GM18505 (cell line): Measurements from ENCODE around the gene BABAM2.

Experiments used
- ATAC-seq: cut with Tn5 transposase; IDR thresholded peaks from one replicate; pipeline ENCODE4 v1.9.1; 2021; ENCODE audit not compliant: unreplicated experiment
- POLR2A ChIP-seq: IDR thresholded peaks from 4 replicates; pipeline ENCODE4 v1.6.1; 2011; ENCODE audit warnings: borderline replicate concordance; ENCODE audit not compliant: insufficient read depth, insufficient read length; ENCODE audit errors: extremely low read depth

The BABAM2 gene

DNA sequence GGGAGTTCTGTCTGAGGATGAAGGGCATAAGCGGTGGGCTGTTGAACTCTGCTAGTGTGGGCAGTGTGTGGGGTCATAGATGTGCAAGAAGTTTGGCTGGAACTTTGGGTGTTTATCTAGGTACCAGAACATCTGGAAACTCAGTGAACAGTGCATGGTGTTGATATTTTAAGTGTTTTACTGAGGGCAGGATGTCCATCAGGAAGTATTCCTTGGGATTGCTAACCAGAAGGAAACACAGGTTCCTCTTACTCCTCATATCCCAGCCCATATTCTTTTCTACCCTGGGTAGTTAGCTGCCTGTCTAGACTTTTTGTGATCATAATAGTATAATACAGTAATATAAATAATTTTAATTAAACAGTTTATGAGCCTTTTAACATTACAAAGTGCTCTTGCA lies 15.5 kb downstream of the BABAM2 start:
- TF ChIP-seq POLR2A = no peak
- ATAC-seq = no peak

- no peak for TF ChIP-seq POLR2A
- ATAC-seq = no peak
Observed at GRCh38 chr2:27907547-27907946, 17.0 kb downstream of the BABAM2 start.

DNA sequence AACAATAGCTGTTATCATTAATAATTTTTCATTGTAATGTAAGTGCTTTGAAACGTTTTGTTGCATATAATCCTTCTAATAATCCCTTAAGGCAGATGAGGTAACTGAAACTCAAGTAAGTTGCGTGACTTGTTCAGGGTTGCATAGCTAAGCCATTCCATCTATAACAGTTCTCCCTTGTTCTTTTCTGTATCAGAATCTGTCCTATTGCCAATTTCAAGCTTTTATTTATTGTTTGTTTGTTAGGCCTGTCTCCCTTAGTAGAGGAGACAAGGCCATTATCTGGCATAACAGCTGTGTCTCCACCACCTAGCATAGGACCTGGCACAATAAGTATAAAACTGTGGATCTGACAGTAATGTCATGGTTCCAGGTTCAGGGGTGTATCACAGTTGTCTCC lies 19.4 kb downstream of the BABAM2 start:
- no peak for TF ChIP-seq POLR2A
- no peak for ATAC-seq

DNA sequence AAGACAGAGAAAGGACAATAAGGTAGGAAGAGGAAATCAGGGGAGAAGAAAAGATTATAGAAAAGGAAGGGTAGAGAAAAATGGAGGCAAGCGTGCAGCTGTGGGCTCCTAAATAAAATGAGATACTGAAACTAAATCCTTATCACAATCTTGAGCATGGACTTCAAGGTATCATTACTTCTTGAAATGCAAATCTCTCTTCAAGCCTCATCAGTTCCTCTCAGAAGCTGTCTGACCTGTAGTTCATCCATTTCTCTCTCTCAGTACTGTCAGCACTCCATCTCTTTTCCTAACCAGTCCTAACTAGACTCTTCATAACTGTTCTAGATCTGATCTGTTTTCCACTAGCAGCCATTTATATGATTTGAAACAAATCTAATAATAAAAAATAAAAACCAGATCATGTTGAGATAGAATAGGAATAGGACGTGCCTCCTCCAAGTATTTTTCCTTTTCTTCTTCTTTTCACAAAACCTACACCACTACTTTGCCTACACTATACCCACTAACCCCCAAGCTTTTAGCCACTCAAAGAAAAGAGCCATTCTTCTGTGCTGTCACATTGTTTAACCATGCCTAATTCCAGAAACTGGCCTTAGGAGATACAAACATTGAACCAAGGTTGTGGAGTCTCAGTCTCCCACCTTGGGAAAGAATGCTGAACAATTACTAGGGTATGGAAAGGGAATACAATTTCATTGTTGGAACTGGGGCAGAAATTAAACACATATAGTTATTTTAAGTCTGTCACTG lies 21.1 kb downstream of the BABAM2 start:
- TF ChIP-seq POLR2A = no peak
- no peak for ATAC-seq

DNA sequence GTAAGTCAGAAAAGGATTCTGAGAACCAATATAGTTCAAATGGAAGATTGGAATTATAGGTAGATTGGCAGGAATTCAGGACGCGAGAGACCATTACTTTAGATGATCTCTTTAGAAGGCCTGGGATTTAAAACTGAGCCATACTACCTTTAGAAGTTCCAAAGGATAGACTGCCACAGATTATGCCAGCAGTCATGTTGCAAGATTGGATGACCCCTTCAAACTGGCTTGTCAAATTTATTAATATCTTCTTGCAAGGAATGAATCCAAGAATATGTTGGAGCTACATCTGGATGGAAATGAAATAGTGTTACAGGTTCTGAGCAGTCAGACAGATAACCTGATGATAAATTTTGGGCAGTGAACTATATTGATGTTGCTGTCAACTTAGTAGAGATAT lies 22.0 kb downstream of the BABAM2 start:
- ATAC-seq = no peak
- TF ChIP-seq POLR2A = no peak

DNA sequence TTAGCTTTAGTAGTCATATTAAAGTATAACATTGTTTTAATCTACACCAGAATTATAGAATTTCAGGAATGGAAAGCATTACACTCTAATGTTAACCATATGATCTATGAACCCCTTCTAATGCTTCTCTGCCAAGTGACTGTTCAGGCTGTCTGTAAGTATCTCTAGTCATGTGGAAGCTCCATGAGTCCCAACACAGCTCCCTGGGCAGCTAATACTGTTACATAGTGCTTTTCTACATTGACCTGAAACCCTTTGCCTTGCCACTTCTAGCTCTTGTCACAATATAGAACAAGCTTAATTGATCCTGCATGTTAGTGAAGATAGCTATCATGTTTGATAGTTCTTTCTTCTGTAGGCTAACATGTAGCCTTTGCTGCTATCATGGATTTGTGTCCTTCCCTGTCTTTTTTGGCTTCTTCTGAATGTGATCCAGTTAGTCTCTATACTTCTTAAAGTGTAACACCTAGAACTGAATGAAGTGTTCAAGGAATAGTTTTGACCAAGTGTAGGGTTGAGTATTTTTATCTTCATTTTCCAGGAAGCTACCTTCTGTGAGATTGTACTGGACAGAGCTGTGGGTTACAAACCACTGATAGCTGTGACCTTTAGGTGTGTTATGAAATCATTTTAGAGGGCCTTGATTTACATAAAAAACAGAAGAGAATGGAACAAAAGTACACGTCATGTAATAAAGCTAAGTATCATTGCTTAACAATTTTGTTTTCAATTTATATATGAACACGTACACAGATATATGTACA lies 23.7 kb downstream of the BABAM2 start:
- no peak for ATAC-seq

DNA sequence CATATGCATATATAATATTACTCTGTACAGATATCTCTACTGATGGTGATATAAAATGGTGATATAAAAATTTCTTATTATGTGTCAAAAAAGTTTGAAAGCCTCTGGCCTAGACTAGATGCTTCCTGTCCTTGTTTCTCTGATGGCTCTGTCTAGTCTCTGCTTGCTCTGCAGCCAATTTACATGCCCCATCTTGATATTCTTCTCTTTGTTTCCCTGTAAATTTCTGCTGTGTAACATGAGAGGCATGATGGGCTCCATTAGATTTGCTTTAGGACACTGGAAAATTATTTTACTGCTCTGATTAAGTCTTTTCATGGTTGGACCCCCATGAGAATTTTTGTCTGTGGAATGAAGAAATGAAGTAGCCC lies 24.3 kb downstream of the BABAM2 start:
- no peak for TF ChIP-seq POLR2A
- no peak for ATAC-seq

More for the DNA sequence above, 23.7 kb downstream of the BABAM2 start:
- TF ChIP-seq POLR2A = no peak

DNA sequence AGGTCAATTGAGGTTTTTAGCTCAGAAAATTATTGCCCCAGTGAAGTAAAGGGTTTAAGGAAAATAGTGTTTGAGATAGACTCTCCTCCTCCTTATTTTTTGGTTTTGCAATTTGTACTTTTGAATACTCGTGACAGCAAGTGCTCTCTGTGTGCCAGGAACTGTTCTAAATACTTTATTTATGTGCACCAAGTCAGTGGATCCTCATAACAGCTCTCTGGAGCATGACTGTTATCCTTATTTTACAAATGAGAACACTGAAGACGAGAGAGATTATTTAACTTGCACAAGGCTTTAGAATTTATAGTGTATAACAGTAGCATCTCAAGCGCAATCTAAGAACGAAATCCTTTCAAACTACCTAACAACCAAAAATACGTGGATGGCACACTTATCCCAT lies 24.7 kb downstream of the BABAM2 start:
- TF ChIP-seq POLR2A = no peak
- no peak for ATAC-seq

DNA sequence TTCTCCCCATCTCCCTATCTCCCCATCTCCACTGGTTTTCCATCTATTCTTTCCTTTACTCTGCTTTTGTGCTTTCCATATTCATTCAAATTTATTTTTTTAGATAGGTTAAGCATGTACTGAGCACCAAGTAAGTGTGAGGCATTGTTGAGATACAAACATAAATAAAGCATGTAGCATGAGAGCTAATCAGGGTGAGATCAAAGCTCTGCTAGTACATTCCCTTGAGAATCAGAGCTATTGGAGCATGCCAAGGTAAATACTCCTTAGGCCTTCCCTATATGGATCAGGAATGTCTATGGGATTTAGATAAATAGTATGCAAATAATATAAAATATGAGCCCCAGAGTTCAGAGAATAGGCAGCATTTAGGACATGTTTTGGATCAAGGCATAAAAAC lies 25.3 kb downstream of the BABAM2 start:
- TF ChIP-seq POLR2A = no peak
- no peak for ATAC-seq

GRCh38 chr2:27916293-27916995 lies 25.9 kb downstream of the BABAM2 start:
- TF ChIP-seq POLR2A = no peak
- no peak for ATAC-seq

- ATAC-seq = no peak
- no peak for TF ChIP-seq POLR2A
Observed at GRCh38 chr2:27920148-27920885, 29.8 kb downstream of the BABAM2 start.

DNA sequence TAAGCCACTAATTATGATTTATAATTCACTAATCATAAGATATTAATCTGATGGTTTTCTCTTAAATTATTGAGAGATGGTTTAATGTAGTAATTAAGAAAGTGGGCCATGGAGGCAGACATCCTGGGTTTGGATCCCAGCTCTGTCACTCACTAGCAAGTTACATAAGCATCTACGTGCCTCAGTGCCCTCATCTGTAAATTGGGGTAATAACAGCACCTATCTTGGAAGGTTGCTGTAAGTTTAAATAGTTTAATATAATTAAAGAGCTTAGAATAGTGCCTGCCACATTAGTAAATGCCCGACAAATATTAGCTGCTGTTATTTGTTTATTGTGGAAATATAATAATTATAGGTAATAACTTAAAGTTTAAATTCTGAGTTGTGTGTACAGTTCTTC lies 30.9 kb downstream of the BABAM2 start:
- no peak for TF ChIP-seq POLR2A
- ATAC-seq = no peak
